HG03060 (cell line): ENCODE measurements around the gene KCNK18.
"Not testable (repeated sequence)": the region's sequence is repeated elsewhere in the genome, so short reads cannot be mapped to it uniquely, and the experiment has no call there.

Experiments used
- ATAC-seq: cut with Tn5 transposase; IDR thresholded peaks from one replicate; pipeline ENCODE4 v1.9.1; 2021; ENCODE audit warnings: low read depth, moderate number of reproducible peaks; ENCODE audit not compliant: unreplicated experiment

The KCNK18 gene

GRCh38 chr10:117169480-117169879, 27.8 kb upstream of the KCNK18 start:
- no peak for ATAC-seq

- no peak for ATAC-seq
These were observed 27.0 kb upstream of the KCNK18 start for GRCh38 chr10:117170244-117170643.

GRCh38 chr10:117174439-117175214, 22.7 kb upstream of the KCNK18 start:
- ATAC-seq: peak; percentile 84

GRCh38 chr10:117175215-117175900, 21.9 kb upstream of the KCNK18 start:
- ATAC-seq: peak; percentile 16

GRCh38 chr10:117175901-117176534, 21.3 kb upstream of the KCNK18 start:
- ATAC-seq: no peak

- ATAC-seq: no peak
These were observed 19.1 kb upstream of the KCNK18 start for GRCh38 chr10:117178190-117178589.

GRCh38 chr10:117184296-117184695, 13.0 kb upstream of the KCNK18 start:
- no peak for ATAC-seq

- no peak for ATAC-seq
These were observed 12.5 kb upstream of the KCNK18 start for GRCh38 chr10:117184821-117185220.

GRCh38 chr10:117185817-117186216, 11.5 kb upstream of the KCNK18 start:
- not testable (repeated sequence) for ATAC-seq

- no peak for ATAC-seq
These were observed 10.3 kb upstream of the KCNK18 start for GRCh38 chr10:117186832-117187615.

GRCh38 chr10:117188371-117188770, 8.9 kb upstream of the KCNK18 start:
- ATAC-seq: no peak

- no peak for ATAC-seq
These were observed 7.7 kb upstream of the KCNK18 start for GRCh38 chr10:117189557-117189956.

GRCh38 chr10:117198088-117198487, 799 bp downstream of the KCNK18 start:
- no peak for ATAC-seq

- ATAC-seq: no peak
These were observed 4.5 kb downstream of the KCNK18 start for GRCh38 chr10:117201826-117202225.

- no peak for ATAC-seq
These were observed 7.0 kb downstream of the KCNK18 start for GRCh38 chr10:117204316-117204715.

- no peak for ATAC-seq
These were observed 14.9 kb downstream of the KCNK18 start for GRCh38 chr10:117212176-117212575.

- ATAC-seq: no peak
These were observed 17.1 kb downstream of the KCNK18 start for GRCh38 chr10:117214401-117214800.

- ATAC-seq: no peak
These were observed 17.8 kb downstream of the KCNK18 start for GRCh38 chr10:117215079-117215478.

- ATAC-seq: no peak
These were observed 18.7 kb downstream of the KCNK18 start for GRCh38 chr10:117216028-117216427.

- ATAC-seq: no peak
These were observed 19.4 kb downstream of the KCNK18 start for GRCh38 chr10:117216611-117217195.
